T-cell (primary cell): ENCODE data around the gene GRM8. TPM values are rescaled to one million over a fixed set of nuclear protein-coding genes. Genes with fewer than 3 reads are reported as not detected.

ENCODE experiments used
- ATAC-seq, 4 experiments: fragments of 200-7000 bp in 3 of 4; fragments of 150-1000 bp in 1 of 4; cut with Tn5 transposase; replicated peaks in 1 of 4; 1 replicate in 3 of 4; 2 replicates in 1 of 4; pipeline ENCODE4 v1.10.0; 2021; ENCODE audit warnings: moderate library complexity in 3 of 4, mild to moderate bottlenecking in 2 of 4, moderate number of reproducible peaks in 1 of 4
- CTCF ChIA-PET, 2 donors: fragments of 300-600 bp; sonication (Branson Sonifier 250); formaldehyde crosslinking; loops; one replicate each; lab custom pipeline; 2022; ENCODE audit warnings: antibody characterized with exemption in 2 of 2; lab: Charles Lee
- POLR2A ChIA-PET, 2 donors: fragments of 300-600 bp; sonication (Branson Sonifier 250); formaldehyde crosslinking; loops; one replicate each; lab custom pipeline; 2022; ENCODE audit warnings: antibody characterized with exemption in 2 of 2; lab: Charles Lee
- DNase-seq, 35 experiments: peaks; one replicate each; pipeline versions ENCODE4 v3.0.0 to v3.0.0-alpha.2; 2013 to 2023
- H3K27ac ChIP-seq: one replicate; pipeline ENCODE4 v1.5.1; 2013; ENCODE audit warnings: low read length
- H3K27me3 ChIP-seq, 2 experiments: replicated peaks in 1 of 2; 1 replicate in 1 of 2; 2 replicates in 1 of 2; pipeline versions ENCODE4 v1.6.1 to v1.7.0; 2013; ENCODE audit warnings: low read length in 1 of 2, mixed read lengths in 1 of 2; ENCODE audit not compliant: control insufficient read depth in 2 of 2, insufficient read depth in 2 of 2; ENCODE audit errors: extremely low read depth in 1 of 2
- H3K36me3 ChIP-seq, 2 donors: 1 replicate in 1 of 2; 2 replicates in 1 of 2; pipeline versions ENCODE4 v1.6.1 to v1.7.0; 2013; ENCODE audit warnings: low read length in 1 of 2; ENCODE audit not compliant: control insufficient read depth in 2 of 2, insufficient read depth in 1 of 2; ENCODE audit errors: extremely low read depth in 1 of 2
- H3K4me1 ChIP-seq, 2 experiments: 1 replicate in 1 of 2; 2 replicates in 1 of 2; pipeline versions ENCODE4 v1.6.1 to v1.7.0; 2013; ENCODE audit warnings: low read length in 2 of 2, mixed read lengths in 1 of 2; ENCODE audit not compliant: insufficient read depth in 2 of 2, control insufficient read depth in 1 of 2; ENCODE audit errors: extremely low read depth in 1 of 2
- H3K4me3 ChIP-seq, 2 donors: 1 replicate in 1 of 2; 2 replicates in 1 of 2; pipeline versions ENCODE4 v1.5.1 to v1.7.0; 2013; ENCODE audit warnings: mild to moderate bottlenecking in 2 of 2, low read length in 1 of 2, moderate library complexity in 1 of 2; ENCODE audit not compliant: control insufficient read depth in 1 of 2; ENCODE audit errors: extremely low read depth in 1 of 2
- H3K9me3 ChIP-seq: 2 replicates; pipeline ENCODE4 v1.7.0; 2013
- H3K27ac Mint-ChIP-seq, 2 donors: one replicate each; pipeline ENCODE4 v1.8.0; 2020 to 2021; ENCODE audit warnings: mild to moderate bottlenecking in 2 of 2, mixed read lengths in 2 of 2
- H3K27me3 Mint-ChIP-seq, 2 donors: one replicate each; pipeline ENCODE4 v1.8.0; 2021 to 2022; ENCODE audit warnings: mixed read lengths in 2 of 2
- H3K36me3 Mint-ChIP-seq: one replicate; pipeline ENCODE4 v1.8.0; 2021; ENCODE audit warnings: mixed read lengths
- H3K4me1 Mint-ChIP-seq, 3 donors: one replicate each; pipeline ENCODE4 v1.8.0; 2020 to 2022; ENCODE audit warnings: mixed read lengths in 3 of 3, mild to moderate bottlenecking in 1 of 3
- H3K4me3 Mint-ChIP-seq, 3 donors: one replicate each; pipeline ENCODE4 v1.8.0; 2020 to 2022; ENCODE audit warnings: mild to moderate bottlenecking in 3 of 3, mixed read lengths in 3 of 3, moderate library complexity in 3 of 3
- H3K9me3 Mint-ChIP-seq, 3 donors: one replicate each; pipeline ENCODE4 v1.8.0; 2020 to 2022; ENCODE audit warnings: mixed read lengths in 3 of 3
- WGBS: methylation state at CpG from one replicate; pipeline ENCODE4 v1.1.5; 2013; ENCODE audit warnings: missing lambda C conversion rate; ENCODE audit not compliant: insufficient coverage; 5-methylcytosine and 5-hydroxymethylcytosine counted together
- total RNA-seq, 35 experiments: library from RNA in 6 of 35; stranded (reverse) in 6 of 35; fragments of 120-200 nt in 1 of 35; gene quantifications; one replicate each; pipeline versions ENCODE4 v1.2.1 to v1.2.4 and lab custom pipeline; 2013 to 2026

GRM8 gene
- total RNA-seq, 5 donors from 2014 or later (not counting 1 experiment from before 2014, with no cell fraction given) = not detected

GRCh38 chr7:126606331-126606730 lies 646.4 kb downstream of the GRM8 start:
- H3K27me3 ChIP-seq = no peaks in the 10 kb centered on the region
- H3K9me3 ChIP-seq = no peaks in the 10 kb centered on the region
- CTCF ChIA-PET = no interaction called here
- POLR2A ChIA-PET = no interaction called here
- no peak overlapping the region for H3K4me3 ChIP-seq
- no peaks in the 10 kb centered on the region for H3K4me1 ChIP-seq
- no peaks in the 10 kb centered on the region for H3K4me1 Mint-ChIP-seq
- H3K27me3 Mint-ChIP-seq = no peaks in the 10 kb centered on the region
- H3K4me3 Mint-ChIP-seq = no peak overlapping the region
- H3K9me3 Mint-ChIP-seq = peaks cover 0 to 2% (median 0%) of the 10 kb centered on the region in 3 donors
- H3K27ac ChIP-seq = no peak overlapping the region
- no CpG with 5 or more reads among the region's 3 CpGs for WGBS
- no peaks in the 10 kb centered on the region for H3K36me3 ChIP-seq
- no peak for ATAC-seq
- DNase-seq = no peak
- no peak overlapping the region for H3K27ac Mint-ChIP-seq
- no peaks in the 10 kb centered on the region for H3K36me3 Mint-ChIP-seq

DNA sequence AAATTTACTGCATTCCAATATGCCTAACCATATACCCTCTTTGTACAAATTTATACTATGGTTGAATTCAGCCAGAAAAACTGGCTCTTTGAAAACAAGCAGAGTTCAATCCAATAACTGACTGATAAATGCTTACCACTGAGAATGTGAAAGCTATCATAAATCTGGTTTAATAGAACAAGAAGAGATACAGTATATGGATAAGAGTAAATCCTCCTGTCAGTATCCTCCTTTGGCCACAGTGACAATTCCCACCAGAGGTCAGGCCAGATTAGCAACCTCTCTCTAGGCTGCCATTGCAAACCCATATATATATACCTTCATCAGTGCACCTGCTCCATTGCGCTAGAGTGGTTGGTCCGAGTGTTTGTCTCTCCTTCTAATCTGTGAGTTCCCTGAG lies 647.2 kb downstream of the GRM8 start:
- H3K27me3 ChIP-seq = no peaks in the 10 kb centered on the region
- no peaks in the 10 kb centered on the region for H3K36me3 Mint-ChIP-seq
- H3K9me3 Mint-ChIP-seq = peaks cover 0 to 2% (median 0%) of the 10 kb centered on the region in 3 donors
- H3K4me1 ChIP-seq = no peaks in the 10 kb centered on the region
- no peaks in the 10 kb centered on the region for H3K27me3 Mint-ChIP-seq
- no peak overlapping the region for H3K4me3 ChIP-seq
- ChIA-PET CTCF (no interaction called here), POLR2A (no interaction called here)
- ATAC-seq (no peak), DNase-seq (no peak)
- H3K4me3 Mint-ChIP-seq = no peak overlapping the region
- WGBS = 80% methylated on average over 1 of the region's 2 CpGs
- H3K36me3 ChIP-seq = no peaks in the 10 kb centered on the region
- H3K4me1 Mint-ChIP-seq = no peaks in the 10 kb centered on the region
- H3K27ac ChIP-seq = no peak overlapping the region
- no peak overlapping the region for H3K27ac Mint-ChIP-seq
- H3K9me3 ChIP-seq = no peaks in the 10 kb centered on the region

DNA sequence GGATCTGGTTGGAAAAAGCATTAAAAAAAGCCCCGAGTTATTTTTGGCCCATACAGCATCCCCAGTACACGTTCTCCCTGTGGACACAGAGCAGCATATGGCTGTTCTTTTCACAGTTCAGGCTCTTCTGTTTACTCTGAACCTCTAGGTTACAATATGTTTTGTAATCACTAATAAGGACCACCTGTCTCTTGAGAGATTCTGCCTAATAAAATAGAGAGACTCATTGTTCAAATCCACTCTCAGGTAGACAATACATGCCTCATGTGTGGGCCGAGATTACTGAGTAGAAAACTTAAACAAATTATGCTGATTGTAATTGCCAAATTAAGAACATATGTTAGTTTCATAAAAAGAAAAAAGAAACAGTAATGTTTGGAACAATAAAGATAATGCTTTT lies 647.7 kb downstream of the GRM8 start:
- H3K27ac Mint-ChIP-seq = no peak overlapping the region
- H3K36me3 ChIP-seq = no peaks in the 10 kb centered on the region

DNA sequence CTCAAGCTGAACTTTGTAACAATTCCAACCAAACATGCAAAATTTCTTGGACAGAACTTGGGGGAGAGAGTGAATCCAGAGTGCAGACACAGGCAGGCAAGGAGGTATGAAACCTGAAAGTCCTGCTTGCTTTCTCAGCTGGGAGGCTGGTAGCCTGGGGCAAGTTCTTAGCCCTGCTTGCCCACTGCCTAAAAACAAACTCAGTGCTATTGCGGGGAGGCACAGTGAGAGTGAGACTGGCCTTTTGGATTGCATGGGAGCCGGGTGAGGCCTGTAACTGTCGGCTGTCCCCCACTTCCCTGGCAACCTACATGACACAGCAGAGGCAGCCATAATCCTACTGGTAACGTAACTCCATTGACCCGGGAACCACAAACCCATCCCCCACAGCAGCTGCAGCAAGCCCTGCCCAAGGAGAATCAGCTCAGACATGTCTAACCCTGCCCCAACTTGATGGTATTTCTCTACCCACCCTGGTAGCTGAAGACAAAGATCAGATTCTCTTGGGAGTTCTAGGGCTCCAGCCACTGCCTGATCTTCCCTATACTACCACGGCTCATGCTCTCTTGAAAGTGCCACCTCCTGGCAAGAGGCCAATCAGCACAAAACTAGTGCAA lies 663.6 kb downstream of the GRM8 start:
- no peaks in the 10 kb centered on the region for H3K27me3 Mint-ChIP-seq
- Histone ChIP-seq H3K36me3 (no peaks in the 10 kb centered on the region), H3K4me3 (no peak overlapping the region), H3K27ac (no peak overlapping the region), H3K9me3 (no peaks in the 10 kb centered on the region), H3K4me1 (no peaks in the 10 kb centered on the region), H3K27me3 (no peaks in the 10 kb centered on the region)
- H3K9me3 Mint-ChIP-seq = peaks cover 6 to 15% (median 8%) of the 10 kb centered on the region in 3 donors
- CTCF ChIA-PET = no interaction called here
- POLR2A ChIA-PET = no interaction called here
- H3K4me1 Mint-ChIP-seq = no peaks in the 10 kb centered on the region
- no peak for ATAC-seq
- H3K36me3 Mint-ChIP-seq = no peaks in the 10 kb centered on the region
- H3K4me3 Mint-ChIP-seq = no peak overlapping the region
- no peak overlapping the region for H3K27ac Mint-ChIP-seq
- no peak for DNase-seq
- 74% methylated on average over 5 of the region's 6 CpGs for WGBS

More for the DNA sequence above, 647.7 kb downstream of the GRM8 start:
- Histone ChIP-seq H3K4me1 (no peaks in the 10 kb centered on the region), H3K9me3 (no peaks in the 10 kb centered on the region), H3K4me3 (no peak overlapping the region), H3K27me3 (no peaks in the 10 kb centered on the region), H3K27ac (no peak overlapping the region)
- H3K4me1 Mint-ChIP-seq = no peaks in the 10 kb centered on the region
- DNase-seq (no peak), ATAC-seq (no peak)
- CTCF ChIA-PET = no interaction called here
- H3K4me3 Mint-ChIP-seq = no peak overlapping the region
- no CpG with 5 or more reads among the region's 3 CpGs for WGBS
- H3K27me3 Mint-ChIP-seq = no peaks in the 10 kb centered on the region
- H3K9me3 Mint-ChIP-seq = peaks cover 0 to 2% (median 0%) of the 10 kb centered on the region in 3 donors
- POLR2A ChIA-PET = no interaction called here
- H3K36me3 Mint-ChIP-seq = no peaks in the 10 kb centered on the region

GRCh38 chr7:126578338-126578737 lies 674.4 kb downstream of the GRM8 start:
- no peaks in the 10 kb centered on the region for H3K4me1 Mint-ChIP-seq
- no peaks in the 10 kb centered on the region for H3K27me3 ChIP-seq
- no peaks in the 10 kb centered on the region for H3K27me3 Mint-ChIP-seq

GRCh38 chr7:126574276-126575250 lies 678.2 kb downstream of the GRM8 start:
- H3K9me3 ChIP-seq = no peaks in the 10 kb centered on the region
- no peak overlapping the region for H3K27ac ChIP-seq
- no peak overlapping the region for H3K4me3 Mint-ChIP-seq
- no peaks in the 10 kb centered on the region for H3K27me3 Mint-ChIP-seq
- H3K27me3 ChIP-seq = no peaks in the 10 kb centered on the region
- ATAC-seq (no peak), DNase-seq (no peak)
- 69% methylated on average over 3 of the region's 6 CpGs for WGBS
- no peaks in the 10 kb centered on the region for H3K36me3 Mint-ChIP-seq
- POLR2A ChIA-PET = no interaction called here
- no peaks in the 10 kb centered on the region for H3K36me3 ChIP-seq
- no peak overlapping the region for H3K4me3 ChIP-seq
- H3K9me3 Mint-ChIP-seq = peaks cover 4 to 9% (median 7%) of the 10 kb centered on the region in 3 donors
- H3K4me1 Mint-ChIP-seq = no peaks in the 10 kb centered on the region
- H3K4me1 ChIP-seq = no peaks in the 10 kb centered on the region
- CTCF ChIA-PET = no interaction called here
- H3K27ac Mint-ChIP-seq = no peak overlapping the region

More at GRCh38 chr7:126578338-126578737, 674.4 kb downstream of the GRM8 start:
- no peaks in the 10 kb centered on the region for H3K4me1 ChIP-seq
- Mint-ChIP-seq H3K9me3 (peaks cover 1 to 11% (median 8%) of the 10 kb centered on the region in 3 donors), H3K36me3 (no peaks in the 10 kb centered on the region), H3K27ac (no peak overlapping the region), H3K4me3 (no peak overlapping the region)
- CTCF ChIA-PET = no interaction called here
- ATAC-seq = no peak
- no peak for DNase-seq
- POLR2A ChIA-PET = no interaction called here
- no peaks in the 10 kb centered on the region for H3K36me3 ChIP-seq
- WGBS = no CpG with 5 or more reads among the region's 2 CpGs
- H3K9me3 ChIP-seq = no peaks in the 10 kb centered on the region
- H3K4me3 ChIP-seq = no peak overlapping the region
- H3K27ac ChIP-seq = no peak overlapping the region
